K562 (cell line): ENCODE data around the gene USP43. TPM values are rescaled to one million over a fixed set of nuclear protein-coding genes. Genes with fewer than 3 reads are reported as not detected.

Experiments
- CHD2 ChIP-seq: IDR thresholded peaks from 2 replicates; pipeline ENCODE4 v1.6.1; 2011; ENCODE audit warnings: low read depth, low read length
- NFIX ChIP-seq: fragments of 250-450 bp; sonication (Bioruptor Pico); IDR thresholded peaks from 2 replicates; pipeline ENCODE4 v1.4.0; 2020; ENCODE audit warnings: low read depth, mild to moderate bottlenecking, moderate library complexity
- PHF21A ChIP-seq: fragments of 450-650 bp; IDR thresholded peaks from 2 replicates; pipeline ENCODE4 v1.6.1; 2017; ENCODE audit warnings: low read depth, borderline replicate concordance
- POLR2AphosphoS2 ChIP-seq: IDR thresholded peaks from 2 replicates; pipeline ENCODE4 v1.6.1; 2012; ENCODE audit warnings: low read length, improper control_type of control experiment
- POLR3G ChIP-seq: IDR thresholded peaks from 2 replicates; pipeline ENCODE4 v1.6.1; 2011; ENCODE audit not compliant: insufficient read length, insufficient replicate concordance; ENCODE audit errors: extremely low read depth
- RAD21 ChIP-seq, 2 experiments: fragments of 250-450 bp in 1 of 2; fragments of 450-650 bp in 1 of 2; sonication (Bioruptor Pico) in 1 of 2; formaldehyde crosslinking in 1 of 2; IDR thresholded peaks in 1 of 2; conservative IDR thresholded peaks in 1 of 2; 2 replicates each; pipeline versions ENCODE4 v1.4.0 to v1.8.0; 2020 to 2022; ENCODE audit warnings: mild to moderate bottlenecking in 2 of 2, moderate library complexity in 1 of 2
- SAFB ChIP-seq: fragments of 200-400 bp; formaldehyde crosslinking; IDR thresholded peaks from 2 replicates; pipeline ENCODE4 v1.6.1; 2017; ENCODE audit warnings: low read depth, low read length, borderline replicate concordance
- polyA plus RNA-seq, 8 experiments: library from polyadenylated mRNA; depleted of rRNA in 4 of 8; stranded (reverse) in 5 of 8; unstranded in 3 of 8; fragments of >200 nt; fragmentation: Nextera tagmentation in 2 of 8; fragmentation: Illumina TruSeq in 1 of 8; extraction: Ambion mirVana in 2 of 8; extraction: Trizol in 1 of 8; gene quantifications; 2 replicates each; pipeline versions ENCODE4 v1.2.1 to v1.2.3, GENCODE V29; 2011 to 2014; ENCODE audit warnings: inconsistent platforms in 1 of 8, missing spikeins in 1 of 8
- total RNA-seq, 7 experiments: library from RNA; depleted of rRNA in 6 of 7; stranded (reverse); fragments of >200 nt in 6 of 7; fragmentation: Illumina TruSeq in 2 of 7; extraction: Trizol in 2 of 7; gene quantifications; 2 replicates each; pipeline versions ENCODE4 v1.2.1 to v1.2.3, GENCODE V29; 2011 to 2021; ENCODE audit warnings: low replicate concordance in 1 of 7
- TF ChIP-seq, protein P1 (sequence below): sonication (generic); formaldehyde crosslinking; IDR thresholded peaks from 2 replicates; pipeline ENCODE4 v1.8.1; 2023; ENCODE audit warnings: mild to moderate bottlenecking, missing genetic modification reagents
- TF ChIP-seq, protein P2 (sequence below): fragments of 450-650 bp; IDR thresholded peaks from 2 replicates; pipeline ENCODE4 v1.6.1; 2014; ENCODE audit warnings: low read depth, mild to moderate bottlenecking, moderate library complexity, borderline replicate concordance
- TF ChIP-seq, protein P3 (sequence below): fragments of 250-450 bp; sonication (Bioruptor Pico); IDR thresholded peaks from 2 replicates; pipeline ENCODE4 v1.4.0; 2020

The USP43 gene
- total and polyA plus RNA-seq, 9 of the 15 experiments (the other 6 are each of a cell fraction or from before 2014, with no cell fraction given), result 0.01 to 0.18 (median 0.06) TPM; not detected in 1

DNA sequence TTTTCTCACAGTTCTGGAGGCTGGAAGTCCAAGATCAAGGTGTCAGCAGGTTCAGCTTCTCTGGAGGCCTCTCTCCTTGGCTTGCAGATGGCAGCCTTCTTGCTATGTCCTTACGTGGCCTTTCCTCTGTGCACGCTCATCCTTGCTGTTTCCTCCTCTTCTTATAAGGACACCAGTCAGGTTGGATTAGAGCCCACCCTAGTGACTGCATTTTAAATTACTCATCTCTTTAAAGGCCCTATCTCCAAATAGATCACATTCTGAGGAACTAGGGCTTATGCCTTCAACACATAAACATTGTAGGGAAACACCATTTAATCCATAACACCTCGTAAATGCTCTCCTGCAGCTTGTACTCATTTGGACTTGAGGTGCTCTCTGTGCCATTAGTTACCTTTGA, 109.8 kb downstream of the USP43 start (continued):
- TF ChIP-seq, protein P1, sequence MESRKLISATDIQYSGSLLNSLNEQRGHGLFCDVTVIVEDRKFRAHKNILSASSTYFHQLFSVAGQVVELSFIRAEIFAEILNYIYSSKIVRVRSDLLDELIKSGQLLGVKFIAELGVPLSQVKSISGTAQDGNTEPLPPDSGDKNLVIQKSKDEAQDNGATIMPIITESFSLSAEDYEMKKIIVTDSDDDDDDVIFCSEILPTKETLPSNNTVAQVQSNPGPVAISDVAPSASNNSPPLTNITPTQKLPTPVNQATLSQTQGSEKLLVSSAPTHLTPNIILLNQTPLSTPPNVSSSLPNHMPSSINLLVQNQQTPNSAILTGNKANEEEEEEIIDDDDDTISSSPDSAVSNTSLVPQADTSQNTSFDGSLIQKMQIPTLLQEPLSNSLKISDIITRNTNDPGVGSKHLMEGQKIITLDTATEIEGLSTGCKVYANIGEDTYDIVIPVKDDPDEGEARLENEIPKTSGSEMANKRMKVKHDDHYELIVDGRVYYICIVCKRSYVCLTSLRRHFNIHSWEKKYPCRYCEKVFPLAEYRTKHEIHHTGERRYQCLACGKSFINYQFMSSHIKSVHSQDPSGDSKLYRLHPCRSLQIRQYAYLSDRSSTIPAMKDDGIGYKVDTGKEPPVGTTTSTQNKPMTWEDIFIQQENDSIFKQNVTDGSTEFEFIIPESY (CRISPR knock-in tag), result no peak
- TF ChIP-seq, protein P2, sequence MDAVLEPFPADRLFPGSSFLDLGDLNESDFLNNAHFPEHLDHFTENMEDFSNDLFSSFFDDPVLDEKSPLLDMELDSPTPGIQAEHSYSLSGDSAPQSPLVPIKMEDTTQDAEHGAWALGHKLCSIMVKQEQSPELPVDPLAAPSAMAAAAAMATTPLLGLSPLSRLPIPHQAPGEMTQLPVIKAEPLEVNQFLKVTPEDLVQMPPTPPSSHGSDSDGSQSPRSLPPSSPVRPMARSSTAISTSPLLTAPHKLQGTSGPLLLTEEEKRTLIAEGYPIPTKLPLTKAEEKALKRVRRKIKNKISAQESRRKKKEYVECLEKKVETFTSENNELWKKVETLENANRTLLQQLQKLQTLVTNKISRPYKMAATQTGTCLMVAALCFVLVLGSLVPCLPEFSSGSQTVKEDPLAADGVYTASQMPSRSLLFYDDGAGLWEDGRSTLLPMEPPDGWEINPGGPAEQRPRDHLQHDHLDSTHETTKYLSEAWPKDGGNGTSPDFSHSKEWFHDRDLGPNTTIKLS, result no peak
- TF ChIP-seq, protein P3, sequence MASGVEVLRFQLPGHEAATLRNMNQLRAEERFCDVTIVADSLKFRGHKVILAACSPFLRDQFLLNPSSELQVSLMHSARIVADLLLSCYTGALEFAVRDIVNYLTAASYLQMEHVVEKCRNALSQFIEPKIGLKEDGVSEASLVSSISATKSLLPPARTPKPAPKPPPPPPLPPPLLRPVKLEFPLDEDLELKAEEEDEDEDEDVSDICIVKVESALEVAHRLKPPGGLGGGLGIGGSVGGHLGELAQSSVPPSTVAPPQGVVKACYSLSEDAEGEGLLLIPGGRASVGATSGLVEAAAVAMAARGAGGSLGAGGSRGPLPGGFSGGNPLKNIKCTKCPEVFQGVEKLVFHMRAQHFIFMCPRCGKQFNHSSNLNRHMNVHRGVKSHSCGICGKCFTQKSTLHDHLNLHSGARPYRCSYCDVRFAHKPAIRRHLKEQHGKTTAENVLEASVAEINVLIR (CRISPR knock-in tag), result no peak
- TF ChIP-seq NFIX (CRISPR knock-in tag) (no peak), SAFB (no peak), POLR2AphosphoS2 (no peak), CHD2 (no peak), PHF21A (no peak), POLR3G (no peak), RAD21 (CRISPR knock-in tag; conservative IDR thresholded peaks at IDR 0.05 in 1 of 2, IDR thresholded peaks at IDR 0.05 in 1 of 2) (no peak)
